ENCODE results near the gene NNMT.
"Not testable (repeated sequence)": the region's sequence is repeated elsewhere in the genome, so short reads cannot be mapped to it uniquely, and the experiment has no call there.

The NNMT gene

DNA sequence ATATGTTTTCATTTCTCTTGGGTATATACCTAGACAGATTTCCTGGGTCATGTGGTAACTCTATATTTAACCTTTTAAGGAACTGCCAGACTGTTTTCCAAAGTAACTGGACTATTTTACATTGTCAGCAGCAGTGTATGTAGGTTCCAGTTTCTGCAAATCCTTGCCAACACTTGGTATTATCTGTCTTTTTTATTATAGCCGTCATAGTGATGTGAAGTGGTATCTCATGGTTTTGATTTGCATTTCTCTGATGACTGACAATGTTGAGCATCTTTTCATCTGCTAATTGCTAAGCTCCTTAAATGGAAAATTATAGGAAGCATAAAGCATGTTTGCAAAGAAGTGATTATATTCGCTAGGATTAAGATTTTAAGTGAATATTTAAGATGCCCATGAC lies 13.9 kb downstream of the NNMT start:
- no peak for DNase-seq (ENCODE audit: low read depth)

- DNase-seq (ENCODE audit: low read depth) = no peak
Observed at GRCh38 chr11:114311946-114312345, 15.7 kb downstream of the NNMT start.

GRCh38 chr11:114314096-114314495 lies 17.9 kb downstream of the NNMT start:
- DNase-seq (ENCODE audit: low read depth) = no peak

DNA sequence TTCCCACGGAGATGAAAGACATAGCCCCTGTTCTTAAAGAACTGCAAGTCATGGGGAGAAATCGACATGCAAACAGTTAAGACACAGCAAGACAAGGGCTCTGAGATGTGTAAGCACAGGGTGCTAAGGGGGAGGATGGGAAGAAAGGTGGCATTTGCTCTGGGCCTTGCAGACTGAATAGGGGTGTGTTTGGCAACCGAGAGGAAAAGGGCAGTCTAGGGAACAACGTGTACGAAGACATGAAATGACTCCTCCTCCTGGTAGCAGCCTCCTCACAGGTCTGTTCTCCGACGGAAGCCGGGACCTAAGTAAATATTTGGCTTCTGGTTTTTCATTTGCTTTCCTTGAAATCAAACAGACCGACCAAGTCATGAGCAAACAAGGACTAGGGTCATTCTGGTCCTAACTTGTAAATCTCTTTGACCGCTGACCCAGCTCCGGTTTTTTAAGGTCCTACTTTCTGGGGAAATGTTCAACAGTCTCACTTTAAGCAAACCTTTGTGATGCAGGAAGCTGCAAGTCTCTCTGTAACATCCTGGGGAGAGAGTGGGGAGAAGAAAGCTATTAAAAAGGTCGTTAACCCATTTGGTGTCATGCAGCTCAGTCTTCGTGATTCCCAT lies 19.7 kb downstream of the NNMT start:
- DNase-seq (ENCODE audit: low read depth) = no peak

GRCh38 chr11:114316980-114317786 lies 21.0 kb downstream of the NNMT start:
- DNase-seq (ENCODE audit: low read depth) = no peak

DNA sequence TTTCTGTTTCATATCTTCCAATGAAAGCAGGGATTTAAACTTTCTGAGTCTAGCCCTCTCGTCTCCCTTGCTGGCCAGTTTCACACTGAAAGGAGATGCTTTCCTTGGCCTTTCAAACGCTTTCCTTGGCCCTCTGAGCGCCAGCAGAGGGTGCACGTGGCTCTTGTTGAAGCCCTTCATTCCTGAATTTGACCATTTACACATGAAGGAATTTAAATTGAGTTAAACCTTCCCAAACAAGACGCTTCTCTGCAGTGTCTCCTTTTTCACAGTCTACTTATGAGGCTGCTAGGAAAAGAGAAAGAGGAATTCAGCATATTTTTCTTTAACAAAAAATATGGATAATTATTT lies 21.6 kb downstream of the NNMT start:
- peak; percentile 55 for DNase-seq (ENCODE audit: low read depth)

DNA sequence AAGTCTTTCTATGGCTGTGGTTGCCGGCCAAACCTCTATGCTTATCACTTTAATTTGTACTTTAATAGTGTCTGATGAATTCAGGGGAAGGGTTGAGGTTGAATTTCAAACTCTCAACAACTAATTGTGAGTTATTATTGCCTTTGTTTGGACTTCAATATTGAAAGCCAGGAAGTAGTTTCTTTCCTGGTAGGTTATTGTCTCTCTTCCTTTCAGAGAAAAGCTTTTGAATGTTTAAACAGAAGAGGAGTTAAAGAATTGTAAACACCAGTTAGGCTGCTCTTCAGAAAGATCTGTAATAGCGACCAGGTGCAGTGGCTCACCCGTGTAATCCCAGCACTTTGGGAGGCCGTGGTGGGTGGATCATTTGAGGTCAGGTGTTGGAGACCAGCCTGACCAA lies 22.2 kb downstream of the NNMT start:
- no peak for DNase-seq (ENCODE audit: low read depth)

GRCh38 chr11:114319716-114320328 lies 23.6 kb downstream of the NNMT start:
- DNase-seq (ENCODE audit: low read depth) = no peak

- DNase-seq (ENCODE audit: low read depth) = peak; percentile 73
Observed at GRCh38 chr11:114321621-114322257, 25.5 kb downstream of the NNMT start.

DNA sequence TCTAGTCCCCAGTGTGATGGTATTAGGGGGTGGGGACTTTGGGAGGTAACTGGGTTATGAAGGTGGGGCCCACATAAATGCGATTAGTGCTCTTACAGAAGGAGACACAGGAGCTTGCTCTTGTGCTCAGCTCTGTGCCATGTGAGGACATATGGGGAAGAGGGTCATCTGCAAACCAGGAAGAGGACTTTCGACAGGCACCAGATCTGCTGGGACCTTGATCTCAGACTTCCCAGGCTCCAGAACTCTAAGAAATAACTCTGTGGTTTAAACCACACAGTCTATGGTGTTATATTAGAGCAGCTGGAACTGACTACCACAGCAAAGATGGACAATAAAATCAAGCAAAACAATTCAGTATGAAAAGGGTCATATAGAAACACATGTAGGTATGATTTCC lies 26.7 kb downstream of the NNMT start:
- no peak for DNase-seq (ENCODE audit: low read depth)

DNA sequence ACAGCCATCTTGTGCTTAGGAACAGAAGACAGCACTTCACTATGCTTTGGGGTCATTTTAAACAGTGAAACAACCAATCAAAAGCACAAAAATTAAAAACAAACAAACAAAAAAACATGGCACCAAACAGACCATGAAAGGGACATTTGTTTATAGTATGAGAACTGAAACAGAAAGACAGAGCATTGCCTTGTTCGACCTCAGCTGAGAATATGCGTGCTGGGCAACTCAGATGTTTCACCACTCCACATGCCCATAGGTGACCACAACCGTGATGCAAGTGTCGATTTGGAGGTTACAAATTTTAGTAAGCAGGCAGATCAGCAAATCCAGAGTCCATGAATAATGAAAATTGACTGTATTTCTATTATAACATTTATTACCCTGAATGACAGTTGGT lies 30.0 kb downstream of the NNMT start:
- no peak for DNase-seq (ENCODE audit: low read depth)

- no peak for DNase-seq (ENCODE audit: low read depth)
Observed at GRCh38 chr11:114326776-114327175, 30.6 kb downstream of the NNMT start.

DNA sequence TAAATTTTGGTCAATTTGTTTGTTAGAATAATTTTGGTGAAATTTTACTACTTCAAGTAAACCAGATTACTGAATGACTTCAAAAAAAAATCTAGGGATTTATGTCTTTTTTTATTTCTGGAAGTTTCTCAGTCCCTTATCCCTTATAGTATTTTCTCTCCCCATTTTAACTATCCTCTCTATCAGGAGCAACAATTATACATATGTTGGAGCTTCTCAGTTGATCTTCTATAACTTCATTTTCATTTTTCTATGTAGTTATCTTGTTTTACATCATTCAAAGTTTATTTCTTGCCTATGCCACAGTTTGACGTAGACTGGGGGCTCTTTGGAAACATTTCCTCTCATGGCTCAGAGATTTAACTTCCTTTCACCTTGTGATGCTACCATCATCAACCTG lies 34.2 kb downstream of the NNMT start:
- DNase-seq (ENCODE audit: low read depth) = no peak

DNA sequence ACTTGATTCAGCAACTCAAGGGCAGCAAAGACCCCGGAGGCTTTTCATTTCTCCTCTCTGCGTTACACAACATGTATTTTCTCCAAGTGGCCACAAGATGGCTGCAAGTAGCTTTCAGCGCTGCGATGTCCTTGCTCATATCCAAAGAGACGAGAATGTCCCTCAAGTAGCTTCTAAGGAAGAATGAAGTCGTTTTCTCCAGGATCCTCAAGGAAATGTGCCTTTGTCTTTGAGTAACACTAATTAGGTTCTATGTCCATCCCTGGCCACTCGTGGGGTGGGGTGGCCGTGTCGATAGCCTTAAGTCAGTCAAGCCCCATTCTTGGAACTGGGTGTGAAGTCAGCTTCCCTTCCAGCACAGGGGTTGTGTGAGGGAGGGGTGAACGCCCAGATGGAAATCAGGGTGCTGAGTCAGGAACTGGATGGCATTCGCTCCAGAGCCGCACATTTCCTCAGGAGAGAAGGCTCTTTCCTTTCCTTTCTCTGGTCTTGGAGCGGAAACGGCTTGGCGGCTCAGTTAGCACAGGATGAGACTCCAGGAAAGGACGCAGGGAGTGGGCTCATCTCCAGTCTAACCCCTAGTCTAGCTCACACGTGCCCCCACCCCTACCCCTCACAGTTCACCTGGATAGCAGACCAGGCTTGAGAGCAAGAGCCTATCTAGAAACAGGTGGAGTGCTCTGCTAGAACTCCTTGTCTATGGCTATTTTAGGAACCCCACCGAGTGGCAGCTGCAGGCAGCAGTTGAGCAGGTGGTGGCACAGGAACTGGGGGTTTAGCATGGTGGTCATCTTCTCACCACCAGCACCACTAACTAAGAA lies 44.3 kb downstream of the NNMT start:
- peak; percentile 87 for DNase-seq (ENCODE audit: low read depth)

GRCh38 chr11:114341667-114342066 lies 45.5 kb downstream of the NNMT start:
- not testable (repeated sequence) for DNase-seq (ENCODE audit: low read depth)

DNA sequence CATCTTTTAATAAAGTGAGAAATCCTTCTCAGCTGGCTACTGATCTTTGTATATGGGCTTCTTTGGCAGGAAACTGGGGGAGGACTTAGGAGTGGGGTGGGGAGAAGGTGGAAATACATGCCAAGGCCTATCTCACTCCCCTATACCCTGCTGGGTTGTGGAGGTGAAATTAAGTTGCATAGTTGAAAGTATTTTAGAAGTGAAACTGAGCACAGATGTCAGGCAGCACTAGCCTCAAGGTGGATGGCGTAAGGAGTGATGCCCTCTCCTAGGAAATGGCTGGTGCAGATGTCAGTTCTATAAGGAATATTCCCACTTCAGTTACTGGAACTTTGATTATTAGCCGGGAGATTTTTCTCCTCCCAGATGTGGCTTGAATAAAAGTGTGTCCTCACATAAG lies 46.3 kb downstream of the NNMT start:
- DNase-seq (ENCODE audit: low read depth) = no peak

- DNase-seq (ENCODE audit: low read depth) = no peak
Observed at GRCh38 chr11:114343020-114343419, 46.8 kb downstream of the NNMT start.

GRCh38 chr11:114343493-114343892 lies 47.3 kb downstream of the NNMT start:
- DNase-seq (ENCODE audit: low read depth) = no peak

- DNase-seq (ENCODE audit: low read depth) = no peak
Observed at GRCh38 chr11:114344494-114344893, 48.3 kb downstream of the NNMT start.

GRCh38 chr11:114345575-114346222 lies 49.5 kb downstream of the NNMT start:
- DNase-seq (ENCODE audit: low read depth) = no peak

- DNase-seq (ENCODE audit: low read depth) = peak; percentile 12
Observed at GRCh38 chr11:114346709-114347141, 50.5 kb downstream of the NNMT start.

Measured in ELR (cell line).